HepG2 (cell line): ENCODE measurements around the gene COMMD9.

Experiments used
- CHD4 ChIP-seq: fragments of 200-600 bp; sonication (generic); IDR thresholded peaks from 2 replicates; pipeline ENCODE4 v1.7.0; 2017; ENCODE audit warnings: mild to moderate bottlenecking, low read length, borderline replicate concordance
- ELF1 ChIP-seq: sonication (generic); formaldehyde crosslinking; IDR thresholded peaks from 2 replicates; pipeline ENCODE4 v1.4.0; 2020; ENCODE audit warnings: missing genetic modification reagents
- JUND ChIP-seq: sonication (generic); formaldehyde crosslinking; IDR thresholded peaks from 2 replicates; pipeline ENCODE4 v1.8.0; 2022; ENCODE audit warnings: mild to moderate bottlenecking, missing genetic modification reagents
- RBFOX2 ChIP-seq: fragments of 200-400 bp; formaldehyde crosslinking; IDR thresholded peaks from 2 replicates; pipeline ENCODE4 v1.6.1; 2017; ENCODE audit warnings: low read depth, mild to moderate bottlenecking, low read length
- RBM22 ChIP-seq: fragments of 200-400 bp; formaldehyde crosslinking; optimal IDR thresholded peaks from 2 replicates; pipeline ENCODE3; 2017; ENCODE audit warnings: mild to moderate bottlenecking, low read length, moderate library complexity
- SMAD3 ChIP-seq: sonication (generic); formaldehyde crosslinking; IDR thresholded peaks from 2 replicates; pipeline ENCODE4 v1.4.0; 2020; ENCODE audit warnings: missing genetic modification reagents
- TOE1 ChIP-seq: sonication (generic); formaldehyde crosslinking; IDR thresholded peaks from 2 replicates; pipeline ENCODE4 v1.4.0; 2020; ENCODE audit warnings: mild to moderate bottlenecking, missing genetic modification reagents
- YY1 ChIP-seq: IDR thresholded peaks from 2 replicates; pipeline ENCODE4 v1.6.1; 2011; ENCODE audit warnings: low read length, low read depth, moderate library complexity, mild to moderate bottlenecking; ENCODE audit not compliant: insufficient read depth, insufficient replicate concordance
- ZFP62 ChIP-seq: sonication (generic); formaldehyde crosslinking; IDR thresholded peaks from 2 replicates; pipeline ENCODE4 v1.4.0; 2020; ENCODE audit warnings: missing genetic modification reagents
- ZNF224 ChIP-seq: sonication (generic); formaldehyde crosslinking; IDR thresholded peaks from 2 replicates; pipeline ENCODE4 v1.5.0; 2020; ENCODE audit warnings: mild to moderate bottlenecking, missing genetic modification reagents
- ZNF674 ChIP-seq: sonication (generic); formaldehyde crosslinking; IDR thresholded peaks from 2 replicates; pipeline ENCODE4 v1.5.0; 2020; ENCODE audit warnings: low read depth, mild to moderate bottlenecking, missing genetic modification reagents
- TF ChIP-seq, protein P1 (sequence below): sonication (generic); formaldehyde crosslinking; IDR thresholded peaks from 2 replicates; pipeline ENCODE4 v1.5.0; 2020; ENCODE audit warnings: mild to moderate bottlenecking, missing genetic modification reagents, moderate library complexity
- TF ChIP-seq, protein P2 (sequence below): IDR thresholded peaks from 2 replicates; pipeline ENCODE4 v1.6.1; 2012; ENCODE audit warnings: inconsistent platforms
- TF ChIP-seq, protein P3 (sequence below), 2 experiments: fragments of 450-650 bp in 1 of 2; sonication (generic) in 1 of 2; formaldehyde crosslinking; IDR thresholded peaks; 2 replicates each; pipeline versions ENCODE4 v1.5.0 to v1.8.0; 2020 to 2022; ENCODE audit warnings: mild to moderate bottlenecking in 1 of 2, missing genetic modification reagents in 1 of 2

DNA sequence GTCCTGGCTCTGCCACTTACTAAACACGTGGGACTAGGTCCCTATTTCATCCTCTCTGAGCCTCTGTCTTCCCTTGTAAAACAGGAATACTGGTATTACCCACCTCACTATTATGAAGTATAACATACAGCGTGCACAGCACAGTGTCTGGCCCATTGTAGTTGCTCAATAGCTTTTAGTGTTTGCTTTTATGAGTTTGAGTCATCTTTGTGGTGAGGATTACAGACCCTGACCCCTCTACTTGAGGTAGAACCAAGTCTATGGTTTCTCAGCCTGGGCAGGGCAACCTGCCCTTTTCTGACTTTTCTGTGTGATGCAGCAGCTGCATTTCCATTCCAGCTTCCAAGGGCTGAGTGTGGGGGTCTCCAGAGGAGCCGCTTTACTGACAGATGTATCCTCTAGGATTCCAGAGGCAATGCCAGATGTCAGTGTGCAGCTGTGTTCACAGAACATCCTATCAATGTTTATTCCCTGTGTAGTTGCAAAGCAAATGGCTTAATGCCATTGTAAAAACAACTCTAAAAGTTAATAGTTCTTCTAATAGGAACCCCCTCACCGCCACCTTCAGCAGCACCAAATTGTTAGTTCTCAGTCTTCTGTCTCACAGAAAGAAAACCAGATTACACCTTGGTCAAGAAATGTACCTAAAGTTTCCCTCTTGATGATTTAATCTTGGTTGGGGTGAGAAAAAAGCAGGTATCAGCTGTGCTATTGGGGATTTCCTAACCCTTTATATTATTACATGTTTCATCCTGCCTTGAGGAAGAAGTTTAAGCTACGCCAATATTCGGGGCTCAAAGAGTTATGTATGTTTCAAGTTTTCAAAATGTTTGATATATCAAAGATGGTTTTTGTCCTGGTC is 23.6 kb upstream of the COMMD9 start:
- TF ChIP-seq CHD4 (no peak), RBM22 (no peak), ZNF674 (no peak), SMAD3 (CRISPR knock-in tag) (no peak), RBFOX2 (no peak), TOE1 (CRISPR knock-in tag) (no peak), ZFP62 (CRISPR knock-in tag) (no peak), ELF1 (CRISPR knock-in tag) (no peak), JUND (CRISPR knock-in tag) (no peak), YY1 (no peak), ZNF224 (CRISPR knock-in tag) (no peak)
- TF ChIP-seq, protein P1, sequence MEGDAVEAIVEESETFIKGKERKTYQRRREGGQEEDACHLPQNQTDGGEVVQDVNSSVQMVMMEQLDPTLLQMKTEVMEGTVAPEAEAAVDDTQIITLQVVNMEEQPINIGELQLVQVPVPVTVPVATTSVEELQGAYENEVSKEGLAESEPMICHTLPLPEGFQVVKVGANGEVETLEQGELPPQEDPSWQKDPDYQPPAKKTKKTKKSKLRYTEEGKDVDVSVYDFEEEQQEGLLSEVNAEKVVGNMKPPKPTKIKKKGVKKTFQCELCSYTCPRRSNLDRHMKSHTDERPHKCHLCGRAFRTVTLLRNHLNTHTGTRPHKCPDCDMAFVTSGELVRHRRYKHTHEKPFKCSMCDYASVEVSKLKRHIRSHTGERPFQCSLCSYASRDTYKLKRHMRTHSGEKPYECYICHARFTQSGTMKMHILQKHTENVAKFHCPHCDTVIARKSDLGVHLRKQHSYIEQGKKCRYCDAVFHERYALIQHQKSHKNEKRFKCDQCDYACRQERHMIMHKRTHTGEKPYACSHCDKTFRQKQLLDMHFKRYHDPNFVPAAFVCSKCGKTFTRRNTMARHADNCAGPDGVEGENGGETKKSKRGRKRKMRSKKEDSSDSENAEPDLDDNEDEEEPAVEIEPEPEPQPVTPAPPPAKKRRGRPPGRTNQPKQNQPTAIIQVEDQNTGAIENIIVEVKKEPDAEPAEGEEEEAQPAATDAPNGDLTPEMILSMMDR (CRISPR knock-in tag), result no peak
- TF ChIP-seq, protein P2, sequence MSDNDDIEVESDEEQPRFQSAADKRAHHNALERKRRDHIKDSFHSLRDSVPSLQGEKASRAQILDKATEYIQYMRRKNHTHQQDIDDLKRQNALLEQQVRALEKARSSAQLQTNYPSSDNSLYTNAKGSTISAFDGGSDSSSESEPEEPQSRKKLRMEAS, result no peak
- TF ChIP-seq, protein P3, sequence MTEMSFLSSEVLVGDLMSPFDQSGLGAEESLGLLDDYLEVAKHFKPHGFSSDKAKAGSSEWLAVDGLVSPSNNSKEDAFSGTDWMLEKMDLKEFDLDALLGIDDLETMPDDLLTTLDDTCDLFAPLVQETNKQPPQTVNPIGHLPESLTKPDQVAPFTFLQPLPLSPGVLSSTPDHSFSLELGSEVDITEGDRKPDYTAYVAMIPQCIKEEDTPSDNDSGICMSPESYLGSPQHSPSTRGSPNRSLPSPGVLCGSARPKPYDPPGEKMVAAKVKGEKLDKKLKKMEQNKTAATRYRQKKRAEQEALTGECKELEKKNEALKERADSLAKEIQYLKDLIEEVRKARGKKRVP (CRISPR knock-in tag; IDR thresholded peaks at IDR 0.05), result no peak
